SK-N-MC (cell line): ENCODE measurements around the gene CCDC194.
"Not testable (repeated sequence)": the region's sequence is repeated elsewhere in the genome, so short reads cannot be mapped to it uniquely, and the experiment has no call there.

Experiments used
- DNase-seq: peaks from one replicate; pipeline ENCODE4 v3.0.0-alpha.2; 2011; ENCODE audit warnings: low read depth, low spot score
- H3K27ac ChIP-seq: fragments of 200-600 bp; sonication (generic); 2 replicates; pipeline ENCODE4 v1.5.1; 2016; ENCODE audit warnings: mixed run types
- H3K36me3 ChIP-seq: fragments of 200-600 bp; sonication (generic); 2 replicates; pipeline ENCODE4 v1.6.1; 2017; ENCODE audit warnings: antibody characterized with exemption, low read length, mixed read lengths; ENCODE audit not compliant: insufficient read depth
- H3K4me3 ChIP-seq: fragments of 200-600 bp; sonication (generic); 2 replicates; pipeline ENCODE4 v1.5.1; 2016
- H3K9ac ChIP-seq: fragments of 200-600 bp; sonication (generic); 2 replicates; pipeline ENCODE4 v1.8.0; 2017; ENCODE audit warnings: mixed run types, mixed read lengths; ENCODE audit not compliant: insufficient read length
- H3K9me3 ChIP-seq: fragments of 200-600 bp; sonication (generic); 2 replicates; pipeline ENCODE4 v1.6.1; 2017; ENCODE audit warnings: low read depth, mild to moderate bottlenecking, antibody characterized with exemption, low read length, moderate library complexity, mixed read lengths
- EZH2 ChIP-seq: fragments of 200-600 bp; sonication (generic); IDR thresholded peaks from one replicate; pipeline ENCODE4 v1.6.1; 2017; ENCODE audit warnings: antibody characterized with exemption
- FOXP2 ChIP-seq: optimal IDR thresholded peaks from 2 replicates; pipeline ENCODE3; 2011; ENCODE audit warnings: mild to moderate bottlenecking, moderate library complexity; ENCODE audit not compliant: insufficient read depth; ENCODE audit errors: extremely low read length, control extremely low read depth
- POLR2AphosphoS5 ChIP-seq: IDR thresholded peaks from 2 replicates; pipeline ENCODE4 v1.6.1; 2012; ENCODE audit warnings: mild to moderate bottlenecking, low read depth, low read length, borderline replicate concordance

CCDC194 gene

GRCh38 chr19:17389288-17389687, 4.7 kb downstream of the CCDC194 start:
- Histone ChIP-seq H3K9me3 (no peaks in the 10 kb centered on the region), H3K9ac (no peak overlapping the region), H3K4me3 (no peak overlapping the region), H3K27ac (no peak overlapping the region), H3K36me3 (no peaks in the 10 kb centered on the region)
- DNase-seq = no peak
- TF ChIP-seq EZH2 (no peak), POLR2AphosphoS5 (no peak), FOXP2 (no peak)

DNA sequence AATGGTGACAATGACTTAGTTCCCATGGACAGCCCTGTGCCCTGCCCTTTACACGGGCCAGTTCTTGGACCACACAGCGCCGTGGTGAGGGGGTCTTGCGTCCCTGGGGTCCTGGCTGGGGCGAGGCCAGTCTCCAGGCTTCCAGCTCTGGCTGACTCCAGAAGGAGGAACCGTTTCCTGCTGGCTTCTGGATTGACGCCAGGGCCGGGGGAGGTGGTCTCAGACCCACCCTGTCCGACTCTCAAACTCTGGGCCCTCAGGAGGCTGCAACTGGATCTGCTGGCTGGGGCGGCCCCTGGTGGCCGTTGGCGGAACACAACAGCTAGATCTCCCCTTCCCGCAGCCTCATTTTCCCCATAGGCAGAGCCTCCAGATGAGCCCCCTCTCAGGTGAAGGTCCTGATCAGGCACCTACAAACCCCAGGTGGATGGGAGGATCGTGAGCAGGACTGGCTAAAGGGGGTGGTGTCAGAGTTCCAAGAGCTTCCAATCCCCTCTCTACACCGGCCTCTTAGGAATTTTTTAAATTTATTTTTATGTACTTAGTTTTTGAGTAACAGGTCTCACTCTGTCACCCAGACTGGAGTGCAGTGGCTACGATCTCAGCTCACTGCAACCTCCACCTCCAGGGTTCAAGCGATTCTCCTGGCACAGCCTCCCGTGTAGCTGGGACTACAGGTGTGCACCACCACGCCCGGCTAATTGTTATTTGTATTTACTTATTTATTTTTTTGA, 8.0 kb downstream of the CCDC194 start:
- Histone ChIP-seq H3K36me3 (no peaks in the 10 kb centered on the region), H3K4me3 (no peak overlapping the region), H3K9ac (no peak overlapping the region), H3K27ac (no peak overlapping the region), H3K9me3 (no peaks in the 10 kb centered on the region)
- no peak for TF ChIP-seq POLR2AphosphoS5
- no peak for TF ChIP-seq FOXP2
- no peak for TF ChIP-seq EZH2
- DNase-seq = no peak

DNA sequence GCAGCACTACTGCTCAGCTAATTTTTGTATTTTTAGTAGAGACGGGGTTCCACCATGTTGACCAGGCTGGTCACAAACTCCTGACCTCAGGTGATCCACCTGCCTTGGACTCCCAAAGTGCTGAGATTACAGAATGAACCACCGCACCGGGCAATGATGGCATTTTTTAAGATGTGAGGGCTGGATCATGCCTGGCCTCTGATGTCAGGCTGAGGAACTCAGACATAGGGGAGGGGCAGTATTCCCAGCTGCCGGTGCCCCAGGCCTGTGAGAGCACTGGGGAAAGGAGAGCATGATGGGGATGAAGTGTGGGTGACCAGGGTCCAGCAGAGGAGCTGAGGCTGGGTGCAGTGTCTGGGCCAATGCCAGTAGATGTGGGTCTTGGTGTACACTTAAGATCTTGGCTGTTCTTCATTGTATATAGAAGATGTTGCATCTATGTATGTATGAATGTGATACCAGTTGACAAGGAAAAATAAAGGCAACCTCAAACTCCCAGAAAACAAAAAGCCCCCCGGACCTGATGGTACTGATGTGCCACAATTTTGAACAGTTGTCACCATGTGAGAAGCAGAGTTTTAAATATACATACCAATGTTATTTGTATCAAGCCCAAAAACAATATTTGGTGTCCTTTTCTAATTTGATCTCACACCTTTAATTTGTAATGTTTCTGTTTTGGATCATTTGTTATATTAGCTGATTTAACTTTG, 13.4 kb downstream of the CCDC194 start:
- H3K4me3 ChIP-seq = no peak overlapping the region
- H3K9ac ChIP-seq = no peak overlapping the region
- no peaks in the 10 kb centered on the region for H3K9me3 ChIP-seq
- no peak overlapping the region for H3K27ac ChIP-seq
- no peak for DNase-seq
- TF ChIP-seq POLR2AphosphoS5 = no peak
- no peak for TF ChIP-seq FOXP2
- TF ChIP-seq EZH2 = no peak
- H3K36me3 ChIP-seq = no peaks in the 10 kb centered on the region

GRCh38 chr19:17379221-17379631, 14.8 kb downstream of the CCDC194 start:
- Histone ChIP-seq H3K9ac (no peak overlapping the region), H3K36me3 (no peaks in the 10 kb centered on the region), H3K9me3 (no peaks in the 10 kb centered on the region), H3K4me3 (no peak overlapping the region), H3K27ac (no peak overlapping the region)
- TF ChIP-seq FOXP2 (no peak), POLR2AphosphoS5 (no peak), EZH2 (no peak)
- DNase-seq = no peak

GRCh38 chr19:17378271-17378670, 15.7 kb downstream of the CCDC194 start:
- H3K27ac ChIP-seq = no peak overlapping the region
- no peak overlapping the region for H3K4me3 ChIP-seq
- DNase-seq = no peak
- H3K9ac ChIP-seq = no peak overlapping the region
- TF ChIP-seq POLR2AphosphoS5 (no peak), EZH2 (no peak), FOXP2 (no peak)
- H3K36me3 ChIP-seq = no peaks in the 10 kb centered on the region
- H3K9me3 ChIP-seq = no peaks in the 10 kb centered on the region

- Histone ChIP-seq H3K4me3 (no peak within 1 kb of the TSS), H3K9ac (no peak within 1 kb of the TSS), H3K27ac (no peak within 1 kb of the TSS), H3K36me3 (no peaks in the 10 kb centered on the region), H3K9me3 (no peaks in the 10 kb centered on the region)
- no peak for DNase-seq
- TF ChIP-seq POLR2AphosphoS5 (no peak), EZH2 (no peak), FOXP2 (no peak)
Measured at GRCh38 chr19:17376935-17377600, 16.9 kb downstream of the CCDC194 start, which contains the start of gene PLVAP. Gene PLVAP (minus strand): TSS chr19:17377342. CDS start chr19:17377288, 54 bp downstream.

GRCh38 chr19:17370026-17370587, 23.9 kb downstream of the CCDC194 start:
- DNase-seq = no peak
- H3K4me3 ChIP-seq = no peak overlapping the region

GRCh38 chr19:17365361-17365760, 28.6 kb downstream of the CCDC194 start:
- H3K9me3 ChIP-seq = no peaks in the 10 kb centered on the region
- no peaks in the 10 kb centered on the region for H3K36me3 ChIP-seq
- DNase-seq = no peak
- no peak for TF ChIP-seq EZH2
- no peak for TF ChIP-seq FOXP2
- TF ChIP-seq POLR2AphosphoS5 = no peak
- no peak overlapping the region for H3K9ac ChIP-seq
- no peak overlapping the region for H3K27ac ChIP-seq
- H3K4me3 ChIP-seq = no peak overlapping the region

More at GRCh38 chr19:17370026-17370587, 23.9 kb downstream of the CCDC194 start:
- H3K9me3 ChIP-seq = no peaks in the 10 kb centered on the region
- H3K36me3 ChIP-seq = no peaks in the 10 kb centered on the region
- no peak overlapping the region for H3K27ac ChIP-seq
- TF ChIP-seq FOXP2 (no peak), EZH2 (no peak), POLR2AphosphoS5 (no peak)
- H3K9ac ChIP-seq = no peak overlapping the region

DNA sequence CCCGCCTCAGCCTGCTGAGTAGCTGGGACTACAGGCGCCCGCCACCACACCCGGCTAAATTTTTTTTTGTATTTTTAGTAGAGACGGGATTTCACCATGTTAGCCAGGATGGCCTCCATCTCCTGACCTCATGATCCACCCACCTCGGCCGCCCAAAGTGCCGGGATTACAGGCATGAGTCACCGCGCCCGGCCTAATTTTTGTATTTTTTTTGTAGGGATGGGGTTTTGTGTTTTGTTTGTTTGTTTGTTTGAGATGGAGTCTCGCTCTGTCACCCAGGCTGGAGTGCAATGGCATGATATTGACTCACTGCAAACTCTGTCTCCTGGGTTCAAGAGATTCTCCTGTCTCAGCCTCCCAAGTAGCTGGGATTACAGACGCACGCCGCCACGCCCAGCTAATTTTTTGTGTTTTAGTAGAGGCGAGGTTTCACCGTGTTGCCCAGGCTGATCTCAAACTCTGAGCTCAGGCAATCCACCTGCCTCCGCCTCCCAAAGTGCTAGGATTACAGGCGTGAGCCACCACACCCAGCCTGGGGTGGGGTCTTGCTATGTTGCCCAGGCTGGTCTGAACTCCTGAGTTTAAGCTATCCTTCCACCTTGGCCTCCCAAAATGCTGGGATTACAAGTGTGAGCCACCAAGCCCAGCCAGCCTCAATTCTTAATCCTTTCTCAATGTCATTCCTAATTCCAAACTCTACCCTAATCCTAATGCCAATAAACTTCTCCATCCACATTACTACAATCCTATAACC, 30.0 kb downstream of the CCDC194 start:
- not testable (repeated sequence) for H3K9me3 ChIP-seq, DNase-seq, H3K27ac ChIP-seq, H3K36me3 ChIP-seq, H3K4me3 ChIP-seq, H3K9ac ChIP-seq
